SH-SY5Y (cell line): Measurements from ENCODE around the gene NFKB1.

Experiments used
- GATA2 ChIP-seq: IDR thresholded peaks from 2 replicates; pipeline ENCODE4 v1.6.1; 2011; ENCODE audit warnings: mild to moderate bottlenecking, low read depth, low read length
- GATA3 ChIP-seq: IDR thresholded peaks from 2 replicates; pipeline ENCODE4 v1.6.1; 2011; ENCODE audit warnings: low read depth, mild to moderate bottlenecking, low read length, moderate library complexity

Gene NFKB1

GRCh38 chr4:102517753-102518152 lies 16.6 kb downstream of the NFKB1 start:
- TF ChIP-seq GATA3 (no peak), GATA2 (no peak)

- TF ChIP-seq GATA3 (no peak), GATA2 (no peak)
Observed at GRCh38 chr4:102518703-102519131, 17.6 kb downstream of the NFKB1 start.

GRCh38 chr4:102519925-102520324 lies 18.8 kb downstream of the NFKB1 start:
- TF ChIP-seq GATA2 (no peak), GATA3 (no peak)

- TF ChIP-seq GATA3 (no peak), GATA2 (no peak)
Observed at GRCh38 chr4:102521570-102521969, 20.4 kb downstream of the NFKB1 start.

DNA sequence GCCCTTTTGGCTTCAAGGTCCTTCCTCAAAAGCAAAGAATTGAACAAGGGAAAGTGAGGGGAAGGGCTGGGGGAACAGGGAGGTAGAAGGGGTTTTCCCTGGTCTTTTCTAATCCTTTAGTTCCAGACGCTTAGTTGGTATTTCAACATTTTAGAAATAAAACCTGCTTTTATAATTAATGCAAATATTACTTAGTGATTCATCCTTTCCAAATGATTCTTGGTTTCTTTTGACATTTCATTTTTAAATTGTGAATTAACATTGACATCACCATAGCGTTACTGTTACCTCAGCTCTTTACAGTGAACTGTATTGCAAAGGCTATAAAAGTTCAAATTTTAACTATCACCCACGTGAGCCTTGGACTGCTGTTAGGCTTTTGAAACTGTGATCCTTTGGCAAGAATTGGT lies 20.9 kb downstream of the NFKB1 start:
- no peak for TF ChIP-seq GATA2
- no peak for TF ChIP-seq GATA3

DNA sequence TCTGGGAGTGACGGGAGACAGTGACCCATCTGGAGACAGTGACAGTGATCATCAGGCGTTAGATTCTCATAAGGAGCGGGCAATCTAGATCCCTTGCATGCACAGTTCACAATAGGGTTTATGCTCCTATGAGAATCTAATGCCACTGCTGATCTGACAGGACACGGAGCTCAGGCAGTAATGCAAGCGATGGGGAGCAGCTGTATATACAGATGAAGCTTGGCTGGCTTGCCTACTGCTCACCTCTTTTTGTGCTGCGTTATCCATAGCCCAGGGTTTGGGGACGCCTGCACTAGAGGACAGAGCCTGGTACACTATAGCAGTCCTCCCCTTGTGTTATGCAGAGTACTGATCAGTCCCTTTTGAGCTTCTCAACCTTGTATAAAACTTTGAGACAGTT lies 23.5 kb downstream of the NFKB1 start:
- no peak for TF ChIP-seq GATA2
- TF ChIP-seq GATA3, result no peak

DNA sequence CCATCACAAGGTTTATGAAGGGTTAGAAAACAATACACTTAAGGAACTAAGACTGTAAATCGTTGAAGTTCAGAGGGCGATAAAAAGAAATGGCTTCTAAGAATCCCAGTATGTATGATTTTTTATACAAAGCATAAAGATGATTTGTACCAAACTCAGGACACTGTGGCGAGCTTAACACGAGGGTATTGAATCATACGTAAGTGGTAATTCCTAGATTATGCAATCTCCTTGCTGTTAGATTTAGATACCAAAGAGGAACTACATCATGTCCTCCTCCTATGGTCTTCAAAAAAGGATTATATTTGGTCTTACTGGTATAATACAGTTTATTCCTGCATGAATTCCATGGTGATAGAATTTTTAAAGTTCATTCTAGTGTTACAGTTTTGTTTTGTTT lies 23.9 kb downstream of the NFKB1 start:
- TF ChIP-seq GATA3, result no peak
- TF ChIP-seq GATA2, result no peak

- no peak for TF ChIP-seq GATA2
- TF ChIP-seq GATA3, result no peak
Observed at GRCh38 chr4:102525504-102525903, 24.3 kb downstream of the NFKB1 start.

- TF ChIP-seq GATA2 (no peak), GATA3 (no peak)
Observed at GRCh38 chr4:102526532-102526931, 25.4 kb downstream of the NFKB1 start.

DNA sequence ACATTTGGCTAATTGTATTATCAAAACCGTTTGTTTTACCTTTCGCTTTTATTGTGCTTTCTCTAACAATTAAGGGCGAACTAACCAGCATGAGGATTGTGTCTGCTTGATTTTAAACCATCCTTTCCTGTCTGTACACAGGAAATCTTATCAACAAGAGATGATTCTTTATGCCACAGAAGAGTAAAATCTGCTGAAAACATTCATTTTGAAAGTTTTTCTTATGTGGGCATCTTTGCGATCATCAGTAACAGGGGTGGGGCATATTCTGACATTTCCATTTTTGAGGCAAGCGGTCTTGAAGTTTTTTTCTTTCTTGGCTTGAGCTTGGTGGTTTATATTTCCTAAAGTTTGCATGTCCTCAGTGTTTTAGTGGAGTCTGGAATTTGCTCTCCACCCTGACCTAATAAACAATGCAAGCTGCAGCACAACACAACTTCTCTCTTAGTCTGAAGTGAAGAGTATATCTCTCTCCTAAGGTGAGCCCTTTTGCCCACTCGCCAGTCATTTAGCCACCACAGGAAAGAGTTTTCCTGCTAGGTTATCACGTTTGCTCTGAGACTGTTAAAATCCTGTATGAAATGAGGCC lies 26.6 kb downstream of the NFKB1 start:
- no peak for TF ChIP-seq GATA2
- no peak for TF ChIP-seq GATA3

DNA sequence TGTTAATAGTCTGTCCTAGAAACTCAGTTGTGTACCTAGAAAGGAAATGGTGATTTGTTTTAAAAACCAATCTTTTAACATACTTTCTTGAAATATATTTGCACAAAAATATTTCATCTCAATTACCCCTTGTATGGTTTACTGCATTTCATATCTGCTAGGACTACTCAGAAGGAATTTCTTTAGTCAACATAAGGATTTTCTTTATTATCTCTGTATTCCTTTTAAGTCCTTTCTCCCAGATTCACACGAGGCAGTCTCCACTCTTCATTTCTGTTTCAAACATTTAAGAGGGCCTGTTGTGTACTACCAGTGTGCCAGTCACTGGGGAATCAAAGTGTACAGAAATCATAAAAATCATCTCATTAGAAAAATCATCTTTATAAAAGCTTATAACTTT lies 28.8 kb downstream of the NFKB1 start:
- TF ChIP-seq GATA2 (no peak), GATA3 (no peak)

GRCh38 chr4:102530986-102531385 lies 29.8 kb downstream of the NFKB1 start:
- TF ChIP-seq GATA3 (no peak), GATA2 (no peak)

GRCh38 chr4:102531462-102531861 lies 30.3 kb downstream of the NFKB1 start:
- TF ChIP-seq GATA2 (no peak), GATA3 (no peak)

GRCh38 chr4:102533348-102533747 lies 32.2 kb downstream of the NFKB1 start:
- TF ChIP-seq GATA3 (peak; percentile 43; the same call in 1 of the 2 replicates), GATA2 (no peak; the same call in 1 of the 2 replicates)

GRCh38 chr4:102533904-102534303 lies 32.7 kb downstream of the NFKB1 start:
- no peak for TF ChIP-seq GATA2
- TF ChIP-seq GATA3, result no peak

DNA sequence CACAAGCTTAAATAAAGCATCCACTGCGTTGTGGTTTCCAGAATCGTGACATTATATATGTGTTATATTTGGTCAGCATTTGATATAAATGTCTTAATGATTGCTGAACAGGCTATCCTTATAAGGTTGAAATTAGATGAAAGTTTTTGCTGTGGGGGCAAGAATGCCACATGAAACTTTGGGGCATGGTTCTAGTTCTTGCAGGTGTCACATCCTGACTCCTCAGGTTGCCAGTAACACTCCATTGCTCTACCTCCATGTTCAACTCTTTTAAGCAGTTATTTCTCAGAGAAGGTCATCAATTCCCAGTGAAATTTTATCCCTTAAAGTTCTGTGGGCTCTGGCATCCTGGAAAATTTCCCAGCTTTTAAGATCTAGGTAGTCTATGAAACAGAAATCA lies 33.7 kb downstream of the NFKB1 start:
- TF ChIP-seq GATA3 (no peak), GATA2 (no peak)
